Measurements from ENCODE around the gene PARP12.

- TF ChIP-seq PPARA (CRISPR knock-in tag; IDR thresholded peaks at IDR 0.05; ENCODE audit: borderline replicate concordance) (no peak), ESRRG (CRISPR knock-in tag; IDR thresholded peaks at IDR 0.05) (no peak), ISL1 (CRISPR knock-in tag; IDR thresholded peaks at IDR 0.05) (no peak), TOX (CRISPR knock-in tag; IDR thresholded peaks at IDR 0.05; ENCODE audit: borderline replicate concordance) (no peak), BACH2 (CRISPR knock-in tag; IDR thresholded peaks at IDR 0.05; ENCODE audit: borderline replicate concordance) (no peak), SNAI2 (CRISPR knock-in tag; IDR thresholded peaks at IDR 0.05) (no peak), CSRNP3 (CRISPR knock-in tag; IDR thresholded peaks at IDR 0.05) (no peak), ARNTL (CRISPR knock-in tag; IDR thresholded peaks at IDR 0.05; ENCODE audit: borderline replicate concordance, low read depth) (no peak), PATZ1 (CRISPR knock-in tag; IDR thresholded peaks at IDR 0.05; ENCODE audit: borderline replicate concordance) (no peak)
- TF ChIP-seq, protein P1, sequence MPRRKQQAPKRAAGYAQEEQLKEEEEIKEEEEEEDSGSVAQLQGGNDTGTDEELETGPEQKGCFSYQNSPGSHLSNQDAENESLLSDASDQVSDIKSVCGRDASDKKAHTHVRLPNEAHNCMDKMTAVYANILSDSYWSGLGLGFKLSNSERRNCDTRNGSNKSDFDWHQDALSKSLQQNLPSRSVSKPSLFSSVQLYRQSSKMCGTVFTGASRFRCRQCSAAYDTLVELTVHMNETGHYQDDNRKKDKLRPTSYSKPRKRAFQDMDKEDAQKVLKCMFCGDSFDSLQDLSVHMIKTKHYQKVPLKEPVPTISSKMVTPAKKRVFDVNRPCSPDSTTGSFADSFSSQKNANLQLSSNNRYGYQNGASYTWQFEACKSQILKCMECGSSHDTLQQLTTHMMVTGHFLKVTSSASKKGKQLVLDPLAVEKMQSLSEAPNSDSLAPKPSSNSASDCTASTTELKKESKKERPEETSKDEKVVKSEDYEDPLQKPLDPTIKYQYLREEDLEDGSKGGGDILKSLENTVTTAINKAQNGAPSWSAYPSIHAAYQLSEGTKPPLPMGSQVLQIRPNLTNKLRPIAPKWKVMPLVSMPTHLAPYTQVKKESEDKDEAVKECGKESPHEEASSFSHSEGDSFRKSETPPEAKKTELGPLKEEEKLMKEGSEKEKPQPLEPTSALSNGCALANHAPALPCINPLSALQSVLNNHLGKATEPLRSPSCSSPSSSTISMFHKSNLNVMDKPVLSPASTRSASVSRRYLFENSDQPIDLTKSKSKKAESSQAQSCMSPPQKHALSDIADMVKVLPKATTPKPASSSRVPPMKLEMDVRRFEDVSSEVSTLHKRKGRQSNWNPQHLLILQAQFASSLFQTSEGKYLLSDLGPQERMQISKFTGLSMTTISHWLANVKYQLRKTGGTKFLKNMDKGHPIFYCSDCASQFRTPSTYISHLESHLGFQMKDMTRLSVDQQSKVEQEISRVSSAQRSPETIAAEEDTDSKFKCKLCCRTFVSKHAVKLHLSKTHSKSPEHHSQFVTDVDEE (CRISPR knock-in tag; IDR thresholded peaks at IDR 0.05) = no peak
Measured at GRCh38 chr7:139999516-139999915, 63.2 kb downstream of the PARP12 start.
